Muscle of back (tissue), 11 donors: ENCODE data around the gene CDNF. TPM values are rescaled to one million over a fixed set of nuclear protein-coding genes. Genes with fewer than 3 reads are reported as not detected.
A peak's percentile ranks its signal among the peaks of the same experiment; 100 is the strongest.

Source experiments
- DNase-seq, 3 donors: peaks; one replicate each; pipeline versions ENCODE4 v3.0.0 to v3.0.0-alpha.2; 2013
- polyA plus RNA-seq, 10 donors: library from polyadenylated mRNA; unstranded; fragments of 120-200 nt; gene quantifications; one replicate each; pipeline ENCODE4 v1.2.1, GENCODE V29; 2013; ENCODE audit not compliant: insufficient read length in 10 of 10

Gene CDNF
- polyA plus RNA-seq, 10 donors = 1.4 to 5.1 (median 3.4) TPM

DNA sequence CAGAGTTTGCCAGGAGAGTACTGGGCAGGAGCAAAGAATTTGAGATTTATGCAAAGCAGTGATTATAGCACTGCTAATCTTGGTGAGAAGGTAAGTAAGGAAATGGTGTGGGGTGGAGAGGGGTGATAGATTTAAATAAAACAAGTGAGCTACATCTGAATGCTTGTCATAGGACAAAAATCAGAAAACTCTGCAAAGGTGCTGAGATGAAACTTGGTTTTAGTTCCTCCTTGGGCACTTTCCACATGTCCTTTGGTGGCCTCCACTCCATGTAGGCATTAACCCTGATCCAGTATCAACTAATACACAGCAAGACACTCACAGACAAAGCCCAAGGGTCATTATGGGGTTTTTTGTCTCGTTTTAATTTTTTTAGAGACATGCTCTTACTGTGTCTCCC, 37.4 kb downstream of the CDNF start:
- DNase-seq = no peak

DNA sequence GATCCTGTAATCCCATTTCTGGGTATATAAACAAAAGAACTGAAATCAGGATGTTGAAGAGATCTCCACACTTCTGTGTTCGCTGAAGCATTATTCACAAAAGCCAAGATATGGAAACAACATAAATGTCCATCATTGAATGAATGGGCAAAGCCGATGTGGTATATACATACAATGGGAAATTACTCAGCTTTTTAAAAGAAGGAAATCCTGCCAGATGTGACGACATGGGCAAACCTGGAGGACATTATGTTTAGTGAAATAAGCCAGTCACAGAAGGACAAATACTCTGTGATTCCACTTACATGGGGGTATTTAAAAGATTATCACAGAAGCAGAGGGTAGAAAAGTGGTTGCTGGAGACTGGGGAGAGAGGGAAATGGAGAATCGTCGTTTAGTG, 39.2 kb downstream of the CDNF start:
- DNase-seq = peak in 1 of 3 donors; percentile 39

DNA sequence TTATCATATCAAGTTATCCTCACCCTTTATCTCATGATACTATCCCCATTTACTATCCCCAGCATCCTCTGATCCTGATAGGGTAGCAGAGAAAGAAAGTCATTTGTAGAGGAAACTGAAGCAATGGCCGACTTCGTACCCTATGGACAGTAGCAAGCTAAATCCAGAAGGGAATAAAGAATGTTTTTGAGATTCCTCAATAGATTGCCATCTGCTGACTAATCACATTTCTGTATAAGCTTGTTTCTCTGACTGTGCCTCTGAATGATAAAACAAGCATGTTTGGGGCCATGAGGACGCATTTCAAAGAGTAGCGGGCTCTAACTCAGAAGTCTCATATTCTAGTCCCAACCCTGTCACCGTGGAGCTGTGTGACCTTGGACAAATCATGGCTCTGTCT, 49.9 kb downstream of the CDNF start:
- no peak for DNase-seq

DNA sequence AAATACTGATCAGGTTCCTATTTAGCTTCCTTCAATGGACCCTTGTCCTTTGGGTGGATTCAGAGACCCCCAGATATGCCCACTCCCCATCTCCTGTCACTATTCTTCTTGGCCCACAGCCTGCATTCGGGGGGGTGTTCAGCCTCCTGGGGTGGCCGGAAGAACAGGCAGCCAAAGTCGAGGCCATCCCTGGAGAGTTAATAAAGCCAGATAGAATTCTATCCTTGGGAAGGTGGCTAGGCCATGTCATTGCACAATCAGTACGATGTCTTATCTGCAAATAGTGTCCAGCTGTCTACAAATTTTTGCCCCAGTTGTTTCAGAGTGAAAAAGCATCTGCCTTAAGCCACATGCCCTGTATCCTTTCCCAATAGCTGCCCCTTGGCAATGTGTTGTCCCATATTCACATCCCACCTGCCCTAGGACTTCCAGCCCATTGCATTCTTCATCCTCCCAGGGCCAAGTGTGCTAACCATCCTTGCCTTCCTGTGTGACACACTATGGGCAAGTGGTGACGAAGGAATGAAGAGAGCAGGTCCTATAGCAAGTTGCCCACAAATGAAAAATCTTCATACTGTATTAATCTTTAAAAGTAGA, 53.3 kb downstream of the CDNF start:
- DNase-seq = no peak

DNA sequence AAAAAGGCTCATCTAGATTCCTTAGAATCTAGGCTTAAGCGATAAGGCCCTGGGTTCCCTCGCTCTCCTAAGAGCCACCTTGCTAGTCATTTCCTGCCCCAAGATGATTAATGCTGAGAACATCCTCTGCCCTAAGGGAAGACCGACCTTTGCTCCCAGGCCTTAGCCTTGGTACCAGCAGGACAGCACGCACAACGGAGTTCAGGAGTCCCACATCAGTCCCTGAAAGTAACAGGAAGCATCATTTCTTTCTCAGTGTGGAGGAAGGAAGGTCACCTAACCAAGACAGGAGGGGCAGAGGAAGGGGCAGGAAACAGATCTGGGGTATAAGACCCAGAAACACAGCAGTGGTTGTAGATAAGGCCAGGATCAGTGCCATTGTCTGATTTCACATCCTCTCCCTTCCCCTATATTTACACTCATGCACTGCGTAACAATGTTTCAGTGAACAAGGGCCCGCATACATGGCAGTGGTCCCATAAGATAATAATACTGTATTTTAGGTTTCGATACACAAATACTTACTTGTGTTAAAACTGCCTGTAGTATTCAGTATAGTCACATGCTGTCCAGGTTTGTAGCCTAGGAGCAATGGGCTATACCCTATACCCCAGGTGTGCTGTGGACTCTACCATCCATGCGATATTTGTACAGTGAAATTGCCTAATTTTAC, 55.0 kb downstream of the CDNF start:
- no peak for DNase-seq

DNA sequence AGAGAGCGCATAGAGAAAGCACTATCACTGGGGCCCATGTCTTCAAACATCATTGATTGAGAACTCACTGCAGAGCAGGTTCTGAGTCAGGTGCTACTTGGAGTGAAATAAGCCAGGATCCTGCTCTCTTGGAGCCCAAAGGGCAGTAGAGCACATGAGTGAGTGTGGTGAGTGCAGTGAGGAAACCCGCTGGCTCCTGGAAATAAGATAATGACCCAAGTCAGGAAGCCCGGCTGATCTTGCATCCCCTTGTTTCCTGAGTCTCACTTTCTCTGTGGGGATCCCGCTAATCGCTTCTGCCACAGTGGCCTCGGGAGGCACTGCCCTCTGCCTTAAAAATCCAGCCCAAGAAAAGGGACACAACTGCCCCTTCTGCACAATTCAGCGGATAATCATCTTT, 56.1 kb downstream of the CDNF start:
- DNase-seq = no peak

DNA sequence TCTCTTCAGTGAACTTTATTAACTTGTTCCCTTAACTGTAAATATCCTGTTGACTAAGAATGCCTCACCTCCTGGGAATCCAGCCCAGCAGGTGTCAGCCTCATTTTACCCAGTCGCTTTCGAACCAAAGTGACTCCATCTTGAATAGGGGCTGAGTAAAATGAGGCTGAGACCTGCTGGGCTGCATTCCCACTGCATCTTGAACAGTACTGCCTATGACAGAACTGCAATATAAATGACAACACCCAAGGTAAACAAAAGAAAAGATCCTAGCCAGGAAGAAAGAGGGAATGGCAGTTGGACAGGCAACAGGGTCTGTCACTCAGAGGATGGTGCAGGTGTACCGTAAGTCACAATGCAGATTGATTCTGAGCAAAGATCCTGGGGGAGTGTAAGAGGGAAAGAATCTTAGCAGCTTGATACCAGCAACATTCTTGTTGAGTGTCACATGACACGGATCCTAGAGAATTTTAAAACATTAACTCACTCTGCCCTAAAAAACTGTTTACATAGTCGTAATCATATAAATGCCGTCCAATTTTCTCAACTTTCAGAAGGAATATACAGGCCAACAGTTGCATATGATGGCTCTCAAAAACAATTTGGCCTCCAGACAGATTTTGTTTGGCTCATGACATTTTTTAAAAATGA, 58.7 kb downstream of the CDNF start:
- peak; percentile 28 to 56 (median 53) for DNase-seq

DNA sequence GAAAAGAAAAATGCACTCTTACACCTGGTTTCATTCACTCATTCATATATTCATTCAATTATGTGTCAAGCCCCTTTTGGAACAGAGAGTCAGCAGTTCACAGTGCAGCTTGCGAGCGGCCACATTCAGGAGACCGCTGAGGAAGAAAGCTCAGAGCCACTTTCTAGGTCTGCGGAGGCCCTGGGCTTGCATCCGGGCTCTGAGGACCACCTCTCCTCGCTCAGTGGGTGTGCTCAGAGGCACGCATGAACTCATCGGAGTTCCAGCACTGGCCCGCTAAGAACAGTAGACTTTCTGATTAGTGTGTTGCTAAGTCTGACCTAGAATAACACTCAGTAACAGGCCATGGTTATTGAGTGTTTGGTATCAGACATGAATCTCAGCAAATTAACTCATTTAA, 61.3 kb downstream of the CDNF start:
- no peak for DNase-seq

DNA sequence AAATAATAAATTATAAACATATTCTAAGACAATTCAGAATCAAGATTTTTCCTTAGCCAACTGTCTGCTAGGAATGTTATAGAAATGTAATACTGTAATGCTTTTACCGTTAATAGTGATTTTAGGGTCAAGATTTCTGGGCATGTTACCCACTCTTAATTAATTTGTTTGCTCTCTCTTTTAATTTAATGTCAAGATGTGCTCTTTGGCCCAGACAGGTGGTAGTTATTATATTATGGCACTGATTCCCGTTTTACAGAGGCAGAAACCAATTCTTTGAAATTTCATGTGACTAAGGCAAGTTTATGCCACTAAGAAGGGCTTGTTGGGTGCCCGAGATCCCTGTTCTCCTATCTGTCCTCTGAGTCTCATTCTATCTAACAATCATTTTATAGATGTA, 62.2 kb downstream of the CDNF start:
- DNase-seq = no peak

DNA sequence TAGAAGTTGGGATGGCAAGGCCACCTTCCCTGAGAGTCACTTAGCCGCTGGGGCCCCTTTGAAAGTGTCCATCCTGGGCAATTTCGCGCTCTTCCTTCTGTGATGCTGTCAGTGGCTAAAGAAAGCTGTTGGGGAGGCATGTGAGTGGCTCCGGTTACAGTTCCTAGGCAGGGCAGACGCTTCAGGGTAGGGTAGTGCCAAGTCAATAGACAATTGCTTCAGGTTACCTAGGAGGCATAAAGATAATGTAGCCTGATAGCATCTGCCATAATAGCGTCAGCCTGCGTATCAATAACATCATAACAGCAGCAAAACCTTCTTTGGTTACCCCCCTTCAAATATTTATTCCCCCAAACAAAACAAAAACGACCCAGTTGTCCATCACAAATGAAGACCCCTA, 63.0 kb downstream of the CDNF start, which contains the start of gene FAM107B:
Gene FAM107B (minus strand): TSS at position 101 of the 400 bp plus-strand sequence. CDS start 234 bp downstream, outside the sequence.
- peak in 1 of 3 donors; percentile 7 for DNase-seq

DNA sequence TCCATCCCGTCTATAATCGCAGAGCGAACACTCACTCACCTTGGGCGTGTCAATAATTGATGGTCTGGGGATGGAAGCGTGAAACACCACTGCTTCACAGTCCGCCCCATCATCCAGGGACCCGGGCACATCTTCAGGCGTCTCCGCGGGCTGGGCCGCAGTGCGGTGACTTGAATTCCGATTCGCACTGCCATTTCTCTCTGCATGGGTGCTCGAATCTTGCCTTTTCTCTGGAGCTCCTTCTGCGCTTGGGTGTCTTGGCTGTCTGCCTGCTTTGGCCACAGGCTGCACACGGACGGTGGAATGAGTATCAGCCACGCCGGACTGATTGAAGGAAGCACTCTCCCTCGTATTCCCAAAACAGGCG, 63.6 kb downstream of the CDNF start:
- DNase-seq = no peak

DNA sequence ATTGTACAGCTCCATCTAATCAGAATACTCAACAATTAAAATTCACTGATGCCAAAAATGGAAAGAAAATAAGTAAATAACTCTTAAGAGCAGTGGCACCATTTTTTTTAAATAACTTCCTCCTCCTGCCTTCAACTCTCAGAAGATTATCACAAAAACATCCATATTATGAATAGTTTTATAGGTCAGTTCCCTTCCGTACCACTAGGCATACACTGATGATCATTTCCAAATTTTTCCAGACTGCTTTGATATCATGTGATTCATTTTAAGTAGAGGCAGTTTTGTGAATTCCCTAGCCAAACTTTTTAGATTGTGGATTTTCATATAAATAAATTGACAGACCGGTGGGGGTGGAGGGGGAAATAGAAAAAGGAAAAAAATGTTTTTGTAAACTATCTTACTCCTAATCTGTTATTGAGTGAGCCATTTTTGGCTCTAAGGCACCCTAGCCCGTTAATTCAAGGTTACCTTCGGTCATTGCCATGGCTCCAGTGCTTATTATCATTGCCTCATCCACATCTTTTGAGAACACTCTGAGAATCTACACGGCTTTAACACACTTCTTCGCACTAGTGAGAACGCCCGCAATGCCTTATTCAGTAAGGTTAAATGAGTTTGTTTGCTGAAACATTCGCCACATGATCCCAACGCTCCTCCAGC, 64.2 kb downstream of the CDNF start:
- no peak for DNase-seq

DNA sequence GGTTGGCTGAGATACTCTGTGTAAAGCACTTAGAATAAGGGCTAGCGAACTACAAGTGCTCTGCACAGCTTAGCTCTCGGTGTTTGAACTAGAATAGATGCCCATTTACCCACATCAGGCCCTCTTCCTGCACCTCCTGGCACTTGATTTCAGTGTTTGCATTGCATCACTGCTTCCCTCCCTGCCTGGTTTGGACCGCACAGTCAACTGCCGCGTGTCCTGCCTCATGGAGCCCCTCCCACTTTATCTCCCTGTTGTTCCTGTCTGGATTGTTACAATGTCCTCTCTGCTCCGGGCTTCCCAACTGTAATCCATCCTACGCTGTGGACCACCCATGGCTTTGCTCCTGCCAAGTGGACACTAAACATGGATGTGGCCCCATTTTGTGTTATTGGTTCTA, 65.4 kb downstream of the CDNF start:
- no peak for DNase-seq

DNA sequence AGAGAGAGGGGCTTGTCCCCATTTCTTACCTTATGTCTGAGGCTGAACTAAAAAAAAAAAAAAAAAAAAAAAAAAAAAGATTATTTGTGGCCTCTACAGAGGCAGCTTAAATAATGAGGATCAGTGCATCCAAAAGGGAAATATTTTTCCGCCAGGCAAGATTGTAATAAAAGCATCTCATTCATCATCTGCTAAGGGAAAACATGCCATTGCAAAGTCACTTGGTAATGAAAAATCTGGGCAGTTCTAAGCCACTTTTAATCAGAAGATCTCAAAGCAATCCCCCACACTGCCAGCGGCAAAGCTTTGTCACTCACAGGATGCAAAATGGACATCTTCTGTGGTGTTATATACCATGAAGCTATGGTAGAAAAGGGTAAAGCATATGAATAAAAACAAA, 66.9 kb downstream of the CDNF start:
- no peak for DNase-seq

Other genes starting within 250 kb of the CDNF start
- gene FAM107B, start 63.1 kb downstream of the CDNF start, polyA plus RNA-seq = 10 to 100 TPM; 17.8 to 30.9 (median 23.3) TPM
- gene HSPA14, start 269 bp upstream of the CDNF start, polyA plus RNA-seq = 10 to 100 TPM; 11.3 to 19.2 (median 15.0) TPM
- 10 to 100 TPM in 9 of 10 donors, 1 to 10 TPM in 1; 8.6 to 13.4 (median 11.1) TPM for gene MSANTD7, start 269 bp upstream of the CDNF start, polyA plus RNA-seq
- gene SUV39H2, start 40.8 kb upstream of the CDNF start, polyA plus RNA-seq = 10 to 100 TPM in 9 of 10 donors, 1 to 10 TPM in 1; 10.0 to 17.7 (median 13.1) TPM
- 10 to 100 TPM in 2 of 10 donors, 1 to 10 TPM in 8; 5.2 to 11.2 (median 8.3) TPM for gene DCLRE1C, start 116.1 kb upstream of the CDNF start, polyA plus RNA-seq
- gene MEIG1, start 121.4 kb upstream of the CDNF start, polyA plus RNA-seq = 1 to 10 TPM in 1 of 10 donors, under 1 TPM in 7, not detected in 2; 0.29 to 2.1 (median 0.56) TPM
- under 1 TPM in 3 of 10 donors, not detected in 7; 0.12 to 0.21 (median 0.16) TPM for gene OLAH, start 205.9 kb upstream of the CDNF start, polyA plus RNA-seq